SK-N-SH treated with all-trans-retinoic acid at 6 μM for 48 hours (cell line): ENCODE measurements around the gene DCC.

Experiments
- ARNTL ChIP-seq: fragments of 450-650 bp; formaldehyde crosslinking; IDR thresholded peaks from 2 replicates; pipeline ENCODE4 v1.5.0; 2020; ENCODE audit warnings: low read depth, mild to moderate bottlenecking, moderate library complexity, borderline replicate concordance
- BACH2 ChIP-seq: fragments of 250-450 bp; sonication (Bioruptor Pico); IDR thresholded peaks from 2 replicates; pipeline ENCODE4 v1.9.0; 2021; ENCODE audit warnings: mild to moderate bottlenecking, borderline replicate concordance
- CSDC2 ChIP-seq: fragments of 250-450 bp; sonication (Bioruptor Pico); IDR thresholded peaks from 2 replicates; pipeline ENCODE4 v1.5.0; 2020; ENCODE audit warnings: mild to moderate bottlenecking, moderate library complexity
- GLIS3 ChIP-seq: fragments of 250-450 bp; sonication (Bioruptor Pico); IDR thresholded peaks from 2 replicates; pipeline ENCODE4 v1.5.0; 2020; ENCODE audit warnings: mild to moderate bottlenecking, moderate library complexity
- OSR1 ChIP-seq: fragments of 250-450 bp; sonication (Bioruptor Pico); IDR thresholded peaks from 2 replicates; pipeline ENCODE4 v1.8.0; 2022; ENCODE audit warnings: moderate library complexity, mild to moderate bottlenecking, inconsistent platforms
- ZFP3 ChIP-seq: fragments of 250-450 bp; sonication (Bioruptor Pico); IDR thresholded peaks from 2 replicates; pipeline ENCODE4 v1.5.0; 2020; ENCODE audit warnings: mild to moderate bottlenecking, moderate library complexity
- ZNF8 ChIP-seq: fragments of 450-650 bp; formaldehyde crosslinking; IDR thresholded peaks from 2 replicates; pipeline ENCODE4 v1.5.0; 2020; ENCODE audit warnings: mild to moderate bottlenecking, moderate library complexity
- TF ChIP-seq, protein P1 (sequence below): fragments of 250-450 bp; sonication (Bioruptor Pico); IDR thresholded peaks from 2 replicates; pipeline ENCODE4 v1.5.1; 2021; ENCODE audit warnings: mild to moderate bottlenecking, moderate library complexity
- TF ChIP-seq, protein P2 (sequence below): fragments of 250-450 bp; sonication (Bioruptor Pico); IDR thresholded peaks from 2 replicates; pipeline ENCODE4 v1.8.0; 2020; ENCODE audit warnings: mild to moderate bottlenecking, moderate library complexity, borderline replicate concordance
- TF ChIP-seq, protein P3 (sequence below): fragments of 250-450 bp; sonication (Bioruptor Pico); IDR thresholded peaks from 2 replicates; pipeline ENCODE4 v1.8.0; 2021; ENCODE audit warnings: low read depth, mild to moderate bottlenecking, moderate library complexity, borderline replicate concordance
- TF ChIP-seq, protein P4 (sequence below): fragments of 250-450 bp; sonication (Bioruptor Pico); IDR thresholded peaks from 2 replicates; pipeline ENCODE4 v1.5.0; 2020; ENCODE audit warnings: mild to moderate bottlenecking, moderate library complexity

DNA sequence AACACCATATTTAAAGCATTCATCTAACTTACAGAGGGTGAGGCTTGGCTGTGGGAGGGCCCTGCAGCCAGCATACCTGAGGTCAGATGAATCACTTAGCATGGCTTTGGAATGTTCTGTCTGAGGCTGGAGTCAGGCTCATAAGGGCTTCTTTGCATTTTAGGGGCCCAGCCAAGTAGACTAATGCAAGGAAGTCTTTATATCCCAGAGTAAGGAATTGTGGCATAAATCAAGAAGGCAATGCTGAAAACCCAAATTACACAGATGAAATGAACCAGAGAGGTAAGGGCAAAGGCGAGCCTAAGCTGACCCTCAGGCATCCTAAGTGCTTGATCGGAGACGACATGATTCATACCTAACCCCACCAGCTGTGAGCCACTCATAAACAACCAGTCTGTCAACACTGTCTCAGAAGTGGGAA is 383.6 kb downstream of the DCC start:
- TF ChIP-seq, protein P1, sequence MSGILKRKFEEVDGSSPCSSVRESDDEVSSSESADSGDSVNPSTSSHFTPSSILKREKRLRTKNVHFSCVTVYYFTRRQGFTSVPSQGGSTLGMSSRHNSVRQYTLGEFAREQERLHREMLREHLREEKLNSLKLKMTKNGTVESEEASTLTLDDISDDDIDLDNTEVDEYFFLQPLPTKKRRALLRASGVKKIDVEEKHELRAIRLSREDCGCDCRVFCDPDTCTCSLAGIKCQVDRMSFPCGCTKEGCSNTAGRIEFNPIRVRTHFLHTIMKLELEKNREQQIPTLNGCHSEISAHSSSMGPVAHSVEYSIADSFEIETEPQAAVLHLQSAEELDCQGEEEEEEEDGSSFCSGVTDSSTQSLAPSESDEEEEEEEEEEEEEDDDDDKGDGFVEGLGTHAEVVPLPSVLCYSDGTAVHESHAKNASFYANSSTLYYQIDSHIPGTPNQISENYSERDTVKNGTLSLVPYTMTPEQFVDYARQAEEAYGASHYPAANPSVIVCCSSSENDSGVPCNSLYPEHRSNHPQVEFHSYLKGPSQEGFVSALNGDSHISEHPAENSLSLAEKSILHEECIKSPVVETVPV (CRISPR knock-in tag) = no peak
- TF ChIP-seq ARNTL (CRISPR knock-in tag) (no peak), CSDC2 (CRISPR knock-in tag) (no peak), OSR1 (CRISPR knock-in tag) (no peak), ZFP3 (no peak), GLIS3 (CRISPR knock-in tag) (no peak), BACH2 (no peak), ZNF8 (CRISPR knock-in tag) (no peak)
- TF ChIP-seq, protein P2, sequence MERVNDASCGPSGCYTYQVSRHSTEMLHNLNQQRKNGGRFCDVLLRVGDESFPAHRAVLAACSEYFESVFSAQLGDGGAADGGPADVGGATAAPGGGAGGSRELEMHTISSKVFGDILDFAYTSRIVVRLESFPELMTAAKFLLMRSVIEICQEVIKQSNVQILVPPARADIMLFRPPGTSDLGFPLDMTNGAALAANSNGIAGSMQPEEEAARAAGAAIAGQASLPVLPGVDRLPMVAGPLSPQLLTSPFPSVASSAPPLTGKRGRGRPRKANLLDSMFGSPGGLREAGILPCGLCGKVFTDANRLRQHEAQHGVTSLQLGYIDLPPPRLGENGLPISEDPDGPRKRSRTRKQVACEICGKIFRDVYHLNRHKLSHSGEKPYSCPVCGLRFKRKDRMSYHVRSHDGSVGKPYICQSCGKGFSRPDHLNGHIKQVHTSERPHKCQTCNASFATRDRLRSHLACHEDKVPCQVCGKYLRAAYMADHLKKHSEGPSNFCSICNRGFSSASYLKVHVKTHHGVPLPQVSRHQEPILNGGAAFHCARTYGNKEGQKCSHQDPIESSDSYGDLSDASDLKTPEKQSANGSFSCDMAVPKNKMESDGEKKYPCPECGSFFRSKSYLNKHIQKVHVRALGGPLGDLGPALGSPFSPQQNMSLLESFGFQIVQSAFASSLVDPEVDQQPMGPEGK (CRISPR knock-in tag) = no peak
- TF ChIP-seq, protein P3, sequence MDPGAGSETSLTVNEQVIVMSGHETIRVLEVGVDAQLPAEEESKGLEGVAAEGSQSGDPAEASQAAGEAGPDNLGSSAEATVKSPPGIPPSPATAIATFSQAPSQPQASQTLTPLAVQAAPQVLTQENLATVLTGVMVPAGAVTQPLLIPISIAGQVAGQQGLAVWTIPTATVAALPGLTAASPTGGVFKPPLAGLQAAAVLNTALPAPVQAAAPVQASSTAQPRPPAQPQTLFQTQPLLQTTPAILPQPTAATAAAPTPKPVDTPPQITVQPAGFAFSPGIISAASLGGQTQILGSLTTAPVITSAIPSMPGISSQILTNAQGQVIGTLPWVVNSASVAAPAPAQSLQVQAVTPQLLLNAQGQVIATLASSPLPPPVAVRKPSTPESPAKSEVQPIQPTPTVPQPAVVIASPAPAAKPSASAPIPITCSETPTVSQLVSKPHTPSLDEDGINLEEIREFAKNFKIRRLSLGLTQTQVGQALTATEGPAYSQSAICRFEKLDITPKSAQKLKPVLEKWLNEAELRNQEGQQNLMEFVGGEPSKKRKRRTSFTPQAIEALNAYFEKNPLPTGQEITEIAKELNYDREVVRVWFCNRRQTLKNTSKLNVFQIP (CRISPR knock-in tag) = no peak
- TF ChIP-seq, protein P4, sequence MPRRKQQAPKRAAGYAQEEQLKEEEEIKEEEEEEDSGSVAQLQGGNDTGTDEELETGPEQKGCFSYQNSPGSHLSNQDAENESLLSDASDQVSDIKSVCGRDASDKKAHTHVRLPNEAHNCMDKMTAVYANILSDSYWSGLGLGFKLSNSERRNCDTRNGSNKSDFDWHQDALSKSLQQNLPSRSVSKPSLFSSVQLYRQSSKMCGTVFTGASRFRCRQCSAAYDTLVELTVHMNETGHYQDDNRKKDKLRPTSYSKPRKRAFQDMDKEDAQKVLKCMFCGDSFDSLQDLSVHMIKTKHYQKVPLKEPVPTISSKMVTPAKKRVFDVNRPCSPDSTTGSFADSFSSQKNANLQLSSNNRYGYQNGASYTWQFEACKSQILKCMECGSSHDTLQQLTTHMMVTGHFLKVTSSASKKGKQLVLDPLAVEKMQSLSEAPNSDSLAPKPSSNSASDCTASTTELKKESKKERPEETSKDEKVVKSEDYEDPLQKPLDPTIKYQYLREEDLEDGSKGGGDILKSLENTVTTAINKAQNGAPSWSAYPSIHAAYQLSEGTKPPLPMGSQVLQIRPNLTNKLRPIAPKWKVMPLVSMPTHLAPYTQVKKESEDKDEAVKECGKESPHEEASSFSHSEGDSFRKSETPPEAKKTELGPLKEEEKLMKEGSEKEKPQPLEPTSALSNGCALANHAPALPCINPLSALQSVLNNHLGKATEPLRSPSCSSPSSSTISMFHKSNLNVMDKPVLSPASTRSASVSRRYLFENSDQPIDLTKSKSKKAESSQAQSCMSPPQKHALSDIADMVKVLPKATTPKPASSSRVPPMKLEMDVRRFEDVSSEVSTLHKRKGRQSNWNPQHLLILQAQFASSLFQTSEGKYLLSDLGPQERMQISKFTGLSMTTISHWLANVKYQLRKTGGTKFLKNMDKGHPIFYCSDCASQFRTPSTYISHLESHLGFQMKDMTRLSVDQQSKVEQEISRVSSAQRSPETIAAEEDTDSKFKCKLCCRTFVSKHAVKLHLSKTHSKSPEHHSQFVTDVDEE (CRISPR knock-in tag) = no peak
